CD14-positive monocyte (primary cell): Measurements from ENCODE around the gene SNX9. TPM values are rescaled to one million over a fixed set of nuclear protein-coding genes. Genes with fewer than 3 reads are reported as not detected.

ENCODE experiments used
- DNase-seq, 3 donors: peaks; one replicate each; pipeline ENCODE4 v3.0.0-alpha.2; 2011 to 2022
- H2AFZ ChIP-seq: 2 replicates; pipeline ENCODE4 v1.6.0; 2012; ENCODE audit warnings: mild to moderate bottlenecking, low read depth, low read length, inconsistent platforms; ENCODE audit not compliant: insufficient read depth, poor library complexity, severe bottlenecking
- H3K27ac ChIP-seq, 2 donors: 1 replicate in 1 of 2; 2 replicates in 1 of 2; pipeline ENCODE4 v1.5.1; 2012 to 2013; ENCODE audit warnings: low read length in 2 of 2, control low read depth in 1 of 2, inconsistent platforms in 1 of 2, low read depth in 1 of 2, mild to moderate bottlenecking in 1 of 2
- H3K27me3 ChIP-seq, 2 donors: one replicate each; pipeline versions ENCODE4 v1.6.0 to v1.6.1; 2011 to 2013; ENCODE audit warnings: low read length in 2 of 2; ENCODE audit not compliant: control insufficient read depth in 2 of 2, insufficient read depth in 2 of 2
- H3K36me3 ChIP-seq, 2 donors: replicated peaks in 1 of 2; 1 replicate in 1 of 2; 2 replicates in 1 of 2; pipeline versions ENCODE4 v1.5.1 to v1.6.1; 2012 to 2013; ENCODE audit warnings: low read length in 2 of 2, control low read depth in 1 of 2, inconsistent platforms in 1 of 2, mild to moderate bottlenecking in 1 of 2; ENCODE audit not compliant: insufficient read depth in 2 of 2, control insufficient read depth in 1 of 2
- H3K4me1 ChIP-seq, 2 donors: 1 replicate in 1 of 2; 2 replicates in 1 of 2; pipeline versions ENCODE4 v1.5.1 to v1.6.1; 2012 to 2013; ENCODE audit warnings: low read length in 2 of 2, control low read depth in 1 of 2, inconsistent platforms in 1 of 2, mild to moderate bottlenecking in 1 of 2, moderate library complexity in 1 of 2; ENCODE audit not compliant: insufficient read depth in 2 of 2, control insufficient read depth in 1 of 2
- H3K4me2 ChIP-seq: replicated peaks from 2 replicates; pipeline ENCODE3; 2012; ENCODE audit warnings: low read length, moderate library complexity, mild to moderate bottlenecking; ENCODE audit not compliant: poor library complexity, severe bottlenecking; ENCODE audit errors: extremely low read depth
- H3K4me3 ChIP-seq, 3 experiments: fragments of 200-600 bp in 1 of 3; sonication (generic) in 1 of 3; replicated peaks in 1 of 3; 1 replicate in 2 of 3; 2 replicates in 1 of 3; pipeline ENCODE4 v1.5.1; 2011 to 2013; ENCODE audit warnings: low read length in 3 of 3, mild to moderate bottlenecking in 3 of 3, control low read depth in 2 of 3, low read depth in 2 of 3, inconsistent platforms in 1 of 3, moderate library complexity in 1 of 3
- H3K79me2 ChIP-seq: 2 replicates; pipeline ENCODE4 v1.6.0; 2012; ENCODE audit warnings: mild to moderate bottlenecking, control low read depth, inconsistent platforms, low read length, moderate library complexity; ENCODE audit not compliant: insufficient read depth
- H3K9ac ChIP-seq: 2 replicates; pipeline ENCODE4 v1.6.0; 2017; ENCODE audit warnings: low read length, mild to moderate bottlenecking; ENCODE audit not compliant: insufficient read depth, poor library complexity, severe bottlenecking
- H3K9me3 ChIP-seq, 2 donors: replicated peaks in 1 of 2; 1 replicate in 1 of 2; 2 replicates in 1 of 2; pipeline versions ENCODE4 v1.5.1 to v1.6.1; 2012 to 2013; ENCODE audit warnings: low read length in 2 of 2, control low read depth in 1 of 2; ENCODE audit not compliant: control insufficient read depth in 1 of 2, insufficient read depth in 1 of 2
- H4K20me1 ChIP-seq: 2 replicates; pipeline ENCODE4 v1.6.0; 2012; ENCODE audit warnings: mild to moderate bottlenecking, low read length, control low read depth, moderate library complexity; ENCODE audit not compliant: insufficient read depth
- H3K27ac Mint-ChIP-seq, 7 donors: one replicate each; pipeline ENCODE4 v1.8.0; 2020; ENCODE audit warnings: mild to moderate bottlenecking in 7 of 7, mixed read lengths in 7 of 7, moderate library complexity in 6 of 7, inconsistent platforms in 2 of 7
- H3K27me3 Mint-ChIP-seq, 3 donors: one replicate each; pipeline ENCODE4 v1.8.0; 2021 to 2022; ENCODE audit warnings: low read depth in 3 of 3, mild to moderate bottlenecking in 3 of 3, mixed read lengths in 3 of 3, moderate library complexity in 3 of 3, inconsistent platforms in 1 of 3
- H3K36me3 Mint-ChIP-seq, 2 donors: one replicate each; pipeline ENCODE4 v1.8.0; 2020; ENCODE audit warnings: mixed read lengths in 2 of 2, inconsistent platforms in 1 of 2, mild to moderate bottlenecking in 1 of 2
- H3K4me1 Mint-ChIP-seq: one replicate; pipeline ENCODE4 v1.8.0; 2020; ENCODE audit warnings: mild to moderate bottlenecking, mixed read lengths
- H3K4me3 Mint-ChIP-seq, 2 donors: one replicate each; pipeline ENCODE4 v1.8.0; 2020; ENCODE audit warnings: mild to moderate bottlenecking in 2 of 2, mixed read lengths in 2 of 2, moderate library complexity in 1 of 2
- H3K9me3 Mint-ChIP-seq, 7 donors: one replicate each; pipeline ENCODE4 v1.8.0; 2020 to 2022; ENCODE audit warnings: mixed read lengths in 7 of 7, mild to moderate bottlenecking in 6 of 7, moderate library complexity in 6 of 7, inconsistent platforms in 2 of 7
- WGBS: methylation state at CpG from one replicate; pipeline ENCODE4 v1.1.5; 2013; ENCODE audit warnings: missing lambda C conversion rate; ENCODE audit not compliant: insufficient coverage; 5-methylcytosine and 5-hydroxymethylcytosine counted together
- intact Hi-C, 2 donors: fragments of 100-400 bp; cut with micrococcal nuclease; formaldehyde crosslinking; loops; one replicate each; pipeline versions ENCODE4 v1.15.0 to v1.15.1; 2023
- polyA plus RNA-seq, 3 donors: library from polyadenylated mRNA; depleted of rRNA in 1 of 3; unstranded in 2 of 3; stranded (reverse) in 1 of 3; fragments of 300-500 nt in 2 of 3; fragments of >200 nt in 1 of 3; fragmentation: Illumina TruSeq in 2 of 3; gene quantifications; 1 replicate in 2 of 3; 2 replicates in 1 of 3; pipeline ENCODE4 v1.2.3, GENCODE V29; 2012 to 2021
- TF ChIP-seq, protein P1 (sequence below): fragments of 200-600 bp; IDR thresholded peaks from one replicate; pipeline ENCODE4 v1.8.0; 2022; ENCODE audit warnings: antibody characterized with exemption, mild to moderate bottlenecking

SNX9 gene
- polyA plus RNA-seq, 3 donors = 5.5 to 8.1 (median 7.2) TPM

DNA sequence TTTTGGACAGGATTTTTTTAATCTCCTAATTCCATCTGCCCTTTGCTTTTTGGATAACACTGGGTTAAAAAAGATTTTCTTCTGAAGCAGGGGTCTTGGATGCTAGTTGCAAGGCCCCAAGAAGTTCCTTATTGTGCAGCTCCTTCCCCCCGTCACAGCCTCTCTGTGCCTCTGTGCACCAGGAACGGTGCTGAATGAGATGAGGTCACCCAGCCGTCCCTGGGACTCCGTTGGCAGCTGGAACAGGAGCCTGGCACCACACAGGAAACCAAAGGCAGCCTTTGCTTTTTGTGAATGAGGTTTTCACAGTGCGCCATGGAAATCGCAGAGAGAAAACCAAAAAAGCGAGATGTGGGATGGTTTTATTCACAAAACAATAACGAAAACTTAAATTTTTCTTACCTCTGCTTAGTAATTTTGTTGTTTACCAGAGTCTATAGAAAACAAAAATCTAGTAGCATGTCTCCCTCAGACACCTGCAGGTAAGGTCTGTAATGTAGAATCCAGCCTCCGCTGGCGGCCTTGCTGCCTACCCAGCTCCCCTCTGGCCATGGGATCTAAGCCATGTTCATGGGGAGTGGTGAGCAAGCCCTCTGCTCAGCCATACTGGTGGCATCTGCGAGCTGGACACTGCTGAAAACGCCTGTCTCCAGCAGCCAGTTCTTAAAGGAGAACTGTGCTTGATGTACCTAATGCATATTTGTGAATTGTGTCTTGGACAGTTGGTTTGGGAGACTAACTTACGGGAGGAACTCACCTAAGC is 118.2 kb downstream of the SNX9 start:
- H3K27me3 ChIP-seq = no peaks in the 10 kb centered on the region
- no peaks in the 10 kb centered on the region for H3K9me3 ChIP-seq
- H3K36me3 ChIP-seq = peaks cover 27 to 87% of the 10 kb centered on the region in 2 donors
- Mint-ChIP-seq H3K36me3 (peaks cover 64 to 76% of the 10 kb centered on the region in 2 donors), H3K27me3 (peaks cover 0 to 1% (median 0%) of the 10 kb centered on the region in 3 donors), H3K27ac (no peak overlapping the region), H3K4me3 (no peak overlapping the region), H3K4me1 (no peaks in the 10 kb centered on the region), H3K9me3 (no peaks in the 10 kb centered on the region)
- H3K4me3 ChIP-seq = no peak overlapping the region
- intact Hi-C loops = no loop called here
- WGBS = 73% methylated on average over 5 of the region's 13 CpGs
- TF ChIP-seq, protein P1, sequence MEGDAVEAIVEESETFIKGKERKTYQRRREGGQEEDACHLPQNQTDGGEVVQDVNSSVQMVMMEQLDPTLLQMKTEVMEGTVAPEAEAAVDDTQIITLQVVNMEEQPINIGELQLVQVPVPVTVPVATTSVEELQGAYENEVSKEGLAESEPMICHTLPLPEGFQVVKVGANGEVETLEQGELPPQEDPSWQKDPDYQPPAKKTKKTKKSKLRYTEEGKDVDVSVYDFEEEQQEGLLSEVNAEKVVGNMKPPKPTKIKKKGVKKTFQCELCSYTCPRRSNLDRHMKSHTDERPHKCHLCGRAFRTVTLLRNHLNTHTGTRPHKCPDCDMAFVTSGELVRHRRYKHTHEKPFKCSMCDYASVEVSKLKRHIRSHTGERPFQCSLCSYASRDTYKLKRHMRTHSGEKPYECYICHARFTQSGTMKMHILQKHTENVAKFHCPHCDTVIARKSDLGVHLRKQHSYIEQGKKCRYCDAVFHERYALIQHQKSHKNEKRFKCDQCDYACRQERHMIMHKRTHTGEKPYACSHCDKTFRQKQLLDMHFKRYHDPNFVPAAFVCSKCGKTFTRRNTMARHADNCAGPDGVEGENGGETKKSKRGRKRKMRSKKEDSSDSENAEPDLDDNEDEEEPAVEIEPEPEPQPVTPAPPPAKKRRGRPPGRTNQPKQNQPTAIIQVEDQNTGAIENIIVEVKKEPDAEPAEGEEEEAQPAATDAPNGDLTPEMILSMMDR = no peak
- no peak overlapping the region for H3K4me2 ChIP-seq
- no peaks in the 10 kb centered on the region for H3K4me1 ChIP-seq
- H3K27ac ChIP-seq = no peak overlapping the region
- no peaks in the 10 kb centered on the region for H4K20me1 ChIP-seq
- no peak overlapping the region for H3K9ac ChIP-seq
- DNase-seq = no peak
- H3K79me2 ChIP-seq = no peaks in the 10 kb centered on the region
- no peak overlapping the region for H2AFZ ChIP-seq

DNA sequence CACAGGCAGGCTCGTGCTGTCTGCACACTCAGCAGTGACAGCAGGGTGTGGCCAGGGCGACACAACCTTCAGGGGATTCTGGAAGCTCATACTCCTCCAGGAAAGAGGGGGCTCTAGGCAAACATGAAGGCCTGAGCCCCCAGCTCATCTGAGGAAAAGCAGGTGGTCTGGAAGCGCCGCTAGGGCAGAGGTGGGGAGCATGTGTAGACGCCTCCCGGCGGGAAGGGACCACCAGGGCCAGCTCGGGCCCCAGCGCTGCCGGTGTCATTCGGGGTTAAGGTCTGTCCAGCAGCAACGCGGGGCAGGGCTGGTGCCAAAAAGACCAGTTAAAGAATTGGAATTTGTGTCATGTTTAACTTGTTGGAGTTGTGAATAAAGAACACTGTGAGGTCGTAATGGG is 119.3 kb downstream of the SNX9 start:
- H3K9me3 Mint-ChIP-seq = no peaks in the 10 kb centered on the region
- Histone ChIP-seq H3K36me3 (peaks cover 23 to 79% of the 10 kb centered on the region in 2 donors), H3K4me2 (no peak overlapping the region), H3K27ac (no peak overlapping the region), H3K4me1 (no peaks in the 10 kb centered on the region), H3K4me3 (no peak overlapping the region), H3K9me3 (no peaks in the 10 kb centered on the region), H3K9ac (no peak overlapping the region), H3K27me3 (no peaks in the 10 kb centered on the region), H4K20me1 (no peaks in the 10 kb centered on the region), H2AFZ (no peak overlapping the region), H3K79me2 (no peaks in the 10 kb centered on the region)
- no peak overlapping the region for H3K4me3 Mint-ChIP-seq
- DNase-seq = no peak
- no peaks in the 10 kb centered on the region for H3K4me1 Mint-ChIP-seq
- H3K27ac Mint-ChIP-seq = no peak overlapping the region
- H3K27me3 Mint-ChIP-seq = peaks cover 0 to 1% (median 0%) of the 10 kb centered on the region in 3 donors
- 97% methylated on average over 14 of the region's 14 CpGs for WGBS
- intact Hi-C loops = no loop called here
- H3K36me3 Mint-ChIP-seq = peaks cover 59 to 73% of the 10 kb centered on the region in 2 donors
- TF ChIP-seq, protein P1 = no peak
